ENCODE results near the gene NPM1.
"Not testable (repeated sequence)": the region's sequence is repeated elsewhere in the genome, so short reads cannot be mapped to it uniquely, and the experiment has no call there.

The NPM1 gene, protein sequence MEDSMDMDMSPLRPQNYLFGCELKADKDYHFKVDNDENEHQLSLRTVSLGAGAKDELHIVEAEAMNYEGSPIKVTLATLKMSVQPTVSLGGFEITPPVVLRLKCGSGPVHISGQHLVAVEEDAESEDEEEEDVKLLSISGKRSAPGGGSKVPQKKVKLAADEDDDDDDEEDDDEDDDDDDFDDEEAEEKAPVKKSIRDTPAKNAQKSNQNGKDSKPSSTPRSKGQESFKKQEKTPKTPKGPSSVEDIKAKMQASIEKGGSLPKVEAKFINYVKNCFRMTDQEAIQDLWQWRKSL

GRCh38 chr5:171387345-171387969 is at the start of gene NPM1:
NPM1 (plus strand) TSS chr5:171387849; CDS start chr5:171387949, 100 bp downstream.
- DNase-seq: peak; percentile 93 to 94

- DNase-seq: no peak
These were observed 47.6 kb upstream of the NPM1 start for GRCh38 chr5:171340042-171340441.

DNA sequence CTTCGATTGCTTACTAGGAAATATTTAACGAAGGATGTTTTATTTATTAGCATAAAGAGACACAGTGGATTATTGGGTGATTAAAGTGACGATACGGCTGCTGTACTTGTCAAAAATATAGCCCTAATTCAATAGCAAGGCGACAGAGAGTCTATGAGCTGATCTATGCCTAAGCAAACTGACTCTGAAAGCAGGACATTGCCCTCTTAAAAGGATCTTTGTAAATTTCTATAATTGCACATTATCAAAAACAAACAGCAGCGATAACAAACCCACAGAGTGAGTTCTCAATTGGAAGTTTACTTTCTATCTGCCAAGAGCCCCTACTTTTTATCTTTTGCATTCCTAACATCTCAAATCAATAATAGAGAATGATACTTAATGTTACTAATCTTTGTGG is 47.2 kb upstream of the NPM1 start:
- DNase-seq: no peak

- peak; percentile 24 to 29 for DNase-seq
These were observed 45.1 kb upstream of the NPM1 start for GRCh38 chr5:171342362-171343111.

DNA sequence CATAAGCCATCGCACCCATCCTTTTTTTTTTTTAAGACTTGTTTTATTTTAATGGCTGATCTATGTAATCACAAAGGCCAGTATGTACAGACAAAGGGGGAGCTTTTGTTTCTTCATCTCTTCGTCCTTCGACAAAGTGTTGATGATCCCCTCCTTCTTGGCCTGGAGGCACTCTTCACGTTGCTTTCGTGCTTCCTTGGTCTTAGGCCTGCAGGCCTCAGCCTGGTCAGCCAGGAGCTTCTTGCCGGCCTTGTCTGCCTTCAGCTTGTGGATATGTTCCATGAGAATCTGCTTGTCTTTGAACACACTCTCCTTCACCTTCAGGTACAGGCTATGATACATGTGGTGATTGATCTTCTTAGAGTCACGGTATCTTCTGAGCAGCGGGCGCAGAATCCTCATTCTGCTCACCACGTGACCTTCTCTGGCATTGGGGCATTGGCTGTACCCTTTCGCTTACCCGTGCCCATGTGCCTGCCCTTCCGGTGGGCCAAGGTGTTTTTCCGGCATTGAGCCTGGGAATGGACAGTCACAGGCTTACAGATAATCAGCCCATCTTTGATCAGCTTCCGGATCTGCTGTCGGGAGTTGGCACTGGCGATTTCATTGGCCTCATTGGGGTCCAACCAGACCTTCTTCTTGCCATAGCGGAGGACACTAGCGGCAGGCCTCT is 42.6 kb upstream of the NPM1 start:
- no peak for DNase-seq

DNA sequence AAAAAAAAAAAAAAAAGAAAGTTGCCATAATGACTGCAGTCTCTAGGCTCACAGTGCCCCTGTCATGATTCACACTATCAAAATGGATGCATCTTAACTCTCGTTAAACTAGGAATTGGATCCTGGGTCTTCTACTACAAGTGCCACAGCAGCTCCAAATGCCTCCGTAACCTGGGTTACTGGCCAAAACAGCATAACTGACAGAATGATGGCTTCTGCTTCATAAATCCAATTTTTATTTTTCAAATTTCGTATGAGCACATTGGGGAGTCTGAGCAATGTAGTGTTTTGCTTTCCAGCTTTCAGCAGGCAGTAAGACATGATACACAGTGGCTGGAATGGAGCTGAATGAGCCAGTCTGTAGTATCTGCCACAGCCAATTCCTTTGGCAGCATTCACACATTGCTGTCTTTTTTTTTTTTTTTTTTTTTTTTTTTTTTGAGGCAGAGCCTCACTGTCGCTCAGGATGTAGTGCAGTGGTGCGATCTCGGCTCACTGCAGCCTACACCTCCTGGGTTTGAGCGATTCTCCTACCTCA is 36.0 kb upstream of the NPM1 start:
- DNase-seq: no peak

DNA sequence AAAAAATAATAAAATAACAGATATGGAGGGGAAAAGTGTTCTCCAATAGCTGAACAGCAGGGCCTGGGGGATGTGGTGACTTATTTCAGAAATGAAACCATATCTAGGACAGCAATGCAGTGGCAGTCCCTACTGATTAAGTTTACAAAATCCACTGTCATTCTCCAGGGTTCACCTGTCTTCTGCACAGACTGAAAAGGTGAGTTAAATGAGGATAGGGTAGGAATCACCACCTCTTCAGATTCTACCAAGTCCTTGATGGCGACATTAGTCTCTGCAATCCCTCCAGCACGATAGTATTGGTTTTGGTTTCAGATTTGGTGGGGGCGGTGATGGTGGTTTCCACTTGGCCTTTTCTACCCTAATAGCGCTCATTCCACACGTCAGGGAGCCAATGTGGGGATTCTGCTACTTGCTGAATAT is 32.3 kb upstream of the NPM1 start:
- DNase-seq: peak; percentile 7 to 8

- no peak for DNase-seq
These were observed 29.8 kb upstream of the NPM1 start for GRCh38 chr5:171357843-171358242.

DNA sequence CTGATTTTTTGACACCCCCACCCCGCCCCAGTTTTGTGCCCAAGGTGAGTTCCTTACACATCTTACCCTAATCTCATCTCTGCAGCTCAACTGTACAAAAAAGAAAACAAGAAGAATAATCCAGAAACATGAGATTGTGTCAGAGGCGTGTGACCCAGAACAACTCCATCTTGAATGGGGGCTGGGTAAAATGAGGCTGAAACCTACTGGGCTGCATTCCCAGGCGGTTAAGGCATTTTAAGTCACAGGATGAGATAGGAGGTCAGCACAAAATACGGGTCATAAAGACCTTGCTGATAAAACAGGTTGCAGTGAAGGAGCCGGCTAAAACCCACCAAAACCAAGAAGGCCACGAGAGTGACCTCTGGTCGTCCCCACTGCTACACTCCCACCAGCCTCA is 26.5 kb upstream of the NPM1 start:
- not testable (repeated sequence) for DNase-seq

GRCh38 chr5:171363249-171363648 is 24.4 kb upstream of the NPM1 start:
- DNase-seq: not testable (repeated sequence)

DNA sequence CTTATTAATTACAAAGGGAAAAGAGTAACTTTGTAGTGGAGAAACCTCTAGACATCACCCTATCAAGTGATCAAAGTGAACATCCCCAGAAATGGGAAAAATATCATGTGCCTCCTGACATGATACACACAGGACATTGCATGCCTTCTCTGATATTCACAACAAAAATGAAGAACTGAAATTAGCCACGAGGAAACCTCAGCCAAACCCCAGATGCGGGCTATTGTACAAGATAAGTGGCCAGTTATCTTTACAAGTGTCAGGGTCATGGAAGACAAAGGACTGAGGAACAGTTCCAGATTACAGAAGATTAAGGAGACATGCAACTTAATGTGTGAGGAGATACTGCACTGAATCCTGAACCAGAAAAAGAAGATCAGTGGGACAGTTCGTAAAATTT is 23.8 kb upstream of the NPM1 start:
- DNase-seq: no peak

DNA sequence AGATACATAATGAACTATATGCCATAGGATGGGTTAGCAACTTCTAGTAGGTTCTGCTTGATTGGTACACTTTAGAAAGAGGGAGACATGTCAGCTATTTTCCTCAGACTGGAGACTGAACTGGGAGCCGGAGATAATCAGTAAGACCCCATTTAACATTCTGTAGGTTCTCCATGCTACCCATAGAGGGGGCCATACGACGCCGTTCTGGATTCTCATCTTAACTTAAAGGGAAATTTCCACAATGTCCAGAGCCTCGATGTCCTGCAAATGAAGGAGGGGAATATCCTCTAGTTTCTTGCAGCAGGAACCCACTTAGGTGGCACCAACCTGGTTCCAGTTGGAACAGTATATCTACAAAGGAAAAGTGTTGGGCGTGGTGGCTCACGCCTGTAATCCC is 22.3 kb upstream of the NPM1 start:
- DNase-seq: no peak

- DNase-seq: no peak
These were observed 21.0 kb upstream of the NPM1 start for GRCh38 chr5:171366645-171367044.

GRCh38 chr5:171367424-171368370 is 20.0 kb upstream of the NPM1 start:
- DNase-seq: no peak

GRCh38 chr5:171369056-171369455 is 18.6 kb upstream of the NPM1 start:
- no peak for DNase-seq

GRCh38 chr5:171369898-171370297 is 17.8 kb upstream of the NPM1 start:
- DNase-seq: no peak

- not testable (repeated sequence) for DNase-seq
These were observed 16.8 kb upstream of the NPM1 start for GRCh38 chr5:171370881-171371280.

- no peak for DNase-seq
These were observed 16.3 kb upstream of the NPM1 start for GRCh38 chr5:171371326-171371725.

DNA sequence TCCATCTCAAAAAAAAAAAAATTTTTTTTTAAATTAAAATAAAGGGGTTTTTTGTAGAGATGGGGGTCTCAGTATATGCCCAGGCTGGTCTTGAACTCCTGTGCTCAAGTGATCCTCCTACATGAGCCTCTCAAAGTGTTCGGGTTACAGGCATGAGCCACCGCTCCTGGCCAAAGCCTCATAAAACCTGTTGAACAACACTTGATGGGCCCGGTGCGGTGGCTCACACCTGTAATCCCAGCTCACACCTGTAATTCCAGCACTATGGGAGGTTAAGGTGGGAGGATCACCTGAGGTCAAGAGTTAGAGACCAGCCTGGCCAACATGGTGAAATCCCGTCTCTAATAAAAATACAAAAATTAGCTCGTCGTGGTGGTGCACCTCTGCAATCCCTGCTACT is 7.7 kb upstream of the NPM1 start:
- DNase-seq: no peak

DNA sequence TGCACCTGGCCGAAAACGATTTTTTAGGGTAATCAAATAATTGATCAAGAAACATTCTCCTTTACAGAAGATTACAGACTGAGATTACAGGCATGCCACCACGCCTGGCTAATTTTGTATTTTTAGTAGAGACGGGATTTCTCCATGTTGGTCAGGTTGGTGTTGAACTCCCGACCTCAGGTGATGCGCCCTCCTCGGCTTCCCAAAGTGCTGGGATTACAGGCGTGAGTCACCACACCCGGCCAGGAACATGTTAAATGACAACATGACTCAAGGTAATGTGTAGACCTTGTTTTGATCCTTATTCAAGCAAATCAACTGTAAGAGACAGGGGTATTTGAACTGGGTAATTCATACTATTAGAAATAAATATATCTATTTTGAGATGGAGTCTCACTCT is 3.2 kb upstream of the NPM1 start:
- not testable (repeated sequence) for DNase-seq

DNA sequence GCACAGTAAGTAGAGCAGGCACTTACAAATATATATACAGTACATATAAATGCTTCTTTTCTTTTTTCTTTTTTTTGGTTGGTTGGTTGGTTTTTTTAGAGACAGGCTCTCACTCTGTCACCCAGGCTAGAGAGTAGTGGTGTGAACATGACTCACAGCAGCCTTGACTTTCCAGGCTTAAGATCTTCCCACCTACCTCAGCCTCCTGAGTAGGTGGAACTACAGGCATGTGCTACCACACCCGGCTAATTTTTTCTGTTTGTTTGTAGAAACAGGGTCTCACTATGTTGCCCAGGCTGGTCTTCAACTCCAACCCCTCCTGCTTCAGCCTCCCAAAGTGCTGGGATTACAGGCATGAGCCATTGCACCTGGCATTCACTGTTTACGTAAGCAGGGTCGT is 2.6 kb upstream of the NPM1 start:
- DNase-seq: not testable (repeated sequence)

Measured in stimulated activated CD4-positive, alpha-beta T cell treated with anti-CD3 and anti-CD28 coated beads, Interleukin-2, amount 100 ng/mL, for 48 hours (primary cell).